Hematopoietic multipotent progenitor cell treated with erythropoietin and hydrocortisone succinate and interleukin-3 and kit ligand, for 4 days (in vitro differentiated cells): ENCODE measurements around the gene VAV3.

Source experiments
- DNase-seq: peaks from one replicate; pipeline ENCODE4 v3.0.0-alpha.2; 2015

The VAV3 gene

DNA sequence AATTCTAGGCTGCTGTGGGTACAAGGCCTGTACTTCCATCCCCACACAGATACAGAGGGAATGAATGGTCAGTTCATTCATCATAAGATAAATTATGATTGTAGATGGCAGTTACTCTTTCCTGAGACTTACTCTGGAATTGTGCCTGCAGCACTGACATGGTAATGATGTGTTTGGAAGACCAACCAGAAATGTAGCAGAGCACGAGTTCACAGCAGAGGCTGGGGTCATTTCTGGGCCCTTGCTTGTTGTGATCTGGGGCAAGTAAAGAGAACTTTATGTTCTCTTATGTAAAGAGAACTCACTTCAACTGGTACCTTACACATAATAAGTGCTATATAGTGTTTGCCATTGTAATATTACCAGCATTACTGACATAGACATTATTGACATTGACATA lies 412.2 kb downstream of the VAV3 start:
- no peak for DNase-seq

DNA sequence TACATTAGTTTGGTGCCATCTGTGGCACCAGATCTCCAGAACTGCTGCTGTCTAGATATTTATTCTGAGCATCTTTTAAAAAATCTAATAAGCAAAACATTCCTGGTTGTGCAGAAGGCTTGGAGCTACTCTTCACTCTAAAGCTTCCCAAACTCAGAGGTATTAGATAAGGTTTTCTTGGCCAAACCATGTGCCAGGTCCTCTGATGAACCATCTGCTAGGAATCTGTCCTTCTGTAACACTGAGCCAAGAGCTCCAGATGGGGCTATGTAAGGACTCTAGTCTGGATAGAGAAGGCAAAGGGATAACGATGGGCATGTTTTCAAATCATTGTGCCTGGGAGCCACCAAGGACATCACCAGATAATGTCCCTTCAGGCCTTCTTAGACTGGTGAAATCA lies 413.5 kb downstream of the VAV3 start:
- DNase-seq: no peak

DNA sequence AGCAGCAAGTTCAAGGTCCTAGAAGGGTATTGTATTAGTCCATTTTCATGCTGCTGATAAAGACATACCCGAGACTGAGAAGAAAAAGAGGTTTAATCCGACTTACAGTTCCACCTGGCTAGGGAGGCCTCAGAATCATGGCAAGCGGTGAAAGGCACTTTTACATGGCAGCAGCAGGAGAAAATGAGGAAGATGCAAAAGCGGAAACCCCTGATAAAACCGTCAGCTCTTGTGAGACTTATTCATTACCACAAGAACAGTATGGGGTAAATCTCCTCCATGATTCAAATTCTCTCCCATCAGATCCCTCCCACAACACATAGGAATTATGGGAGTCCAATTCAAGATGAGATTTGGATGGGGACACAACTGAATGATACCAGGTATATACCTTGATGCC lies 414.6 kb downstream of the VAV3 start:
- DNase-seq: no peak

DNA sequence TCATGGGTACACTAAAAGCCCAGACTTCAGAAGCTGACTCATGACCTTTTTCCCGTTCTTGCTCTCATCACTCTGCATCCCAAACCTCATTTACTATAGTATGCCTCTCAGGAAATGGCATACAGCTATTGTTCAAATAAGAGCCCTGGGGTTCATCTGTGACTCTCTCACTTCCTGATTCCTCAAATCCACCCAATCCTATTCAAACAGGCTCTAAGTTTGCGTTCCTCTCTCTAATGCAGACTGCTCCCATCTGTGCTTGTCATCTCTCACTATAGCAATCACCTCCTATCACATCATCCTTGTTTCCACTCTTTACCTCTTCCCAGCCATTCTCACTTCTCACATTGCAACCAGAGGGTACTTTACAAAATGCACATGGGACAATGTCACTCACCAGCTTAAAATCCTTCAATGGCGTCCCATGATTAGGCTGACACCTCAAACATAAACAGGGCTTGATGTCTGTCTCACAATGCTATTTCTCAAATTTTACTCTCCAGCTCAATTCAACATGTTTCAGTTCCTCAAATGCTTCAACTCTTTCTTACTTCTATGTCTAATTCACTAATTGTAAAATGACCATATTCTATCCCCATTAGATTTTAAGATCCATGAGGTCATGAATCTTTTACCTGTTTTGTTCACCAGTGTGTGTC lies 415.7 kb downstream of the VAV3 start:
- DNase-seq: no peak

DNA sequence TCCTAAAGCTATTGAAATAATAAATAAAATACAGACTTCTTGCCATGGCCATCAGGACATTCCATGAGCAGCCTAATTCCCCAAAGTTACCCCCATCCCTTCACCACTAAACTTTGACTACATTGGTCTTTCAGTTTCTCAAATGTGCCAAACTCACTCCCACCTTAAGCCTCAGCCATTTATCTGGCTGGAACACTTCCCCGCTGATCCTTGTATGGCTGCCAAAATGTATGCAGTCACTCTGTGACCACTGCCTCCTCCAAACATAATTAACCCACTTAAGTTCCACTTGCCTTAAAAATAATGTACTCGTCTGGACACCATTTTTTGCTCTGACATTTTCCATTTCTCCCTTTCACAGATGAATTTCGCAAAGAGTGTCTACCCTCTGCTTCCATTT lies 416.7 kb downstream of the VAV3 start:
- DNase-seq: no peak

DNA sequence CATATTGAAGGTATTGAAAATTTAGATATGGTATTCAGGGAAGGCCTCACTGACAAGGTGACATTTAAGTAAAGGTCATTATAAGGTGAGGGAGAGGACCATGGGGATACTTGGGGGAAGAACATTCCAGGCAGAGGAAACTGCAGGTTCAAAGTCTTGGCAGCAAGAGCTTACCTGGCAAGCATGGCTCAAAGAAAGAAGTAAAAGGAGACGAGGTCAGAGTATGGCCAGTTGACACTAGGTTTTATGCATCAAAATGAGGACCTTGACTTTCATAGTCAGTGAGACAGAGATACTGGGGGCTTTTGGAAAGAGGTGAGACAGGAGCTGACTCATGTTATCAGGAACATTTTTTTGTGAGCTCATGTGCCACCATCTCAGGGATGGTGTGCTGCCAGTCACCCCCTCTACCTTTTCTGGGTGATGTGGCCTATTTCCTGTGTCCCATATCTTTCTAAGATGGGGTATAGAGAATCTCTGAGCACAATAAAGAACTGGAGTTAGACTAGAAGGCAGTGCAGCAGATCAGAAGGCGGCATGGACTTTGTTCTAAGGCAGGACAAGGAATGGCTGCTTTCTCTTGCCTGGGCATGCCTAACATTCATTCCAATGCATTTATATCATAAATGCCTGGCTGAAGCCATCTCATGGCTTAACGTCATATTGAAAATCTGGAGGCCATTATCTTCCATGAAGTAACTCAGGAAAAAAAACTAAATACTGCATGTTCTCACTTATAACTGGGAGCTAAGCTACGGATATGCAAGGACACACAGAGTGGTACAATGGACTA lies 417.4 kb downstream of the VAV3 start:
- DNase-seq: no peak

DNA sequence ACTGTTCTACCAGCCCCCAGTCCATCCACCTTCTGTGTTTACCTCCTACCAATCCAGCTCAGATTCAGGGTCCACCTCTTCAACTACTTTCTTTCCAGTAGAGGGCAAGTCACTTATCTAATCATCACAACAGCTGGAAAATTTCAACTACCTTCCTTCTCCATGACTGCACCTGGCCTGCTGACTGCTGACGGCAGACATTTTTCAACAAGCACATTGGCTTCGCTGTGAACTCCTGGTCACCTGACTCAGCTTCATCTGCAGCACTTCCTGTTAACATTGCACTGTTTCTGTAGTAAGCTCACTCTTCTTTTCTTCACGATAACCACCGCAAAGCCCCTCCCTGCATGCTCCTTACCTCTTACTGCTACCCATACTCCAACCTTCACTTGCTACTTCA lies 418.4 kb downstream of the VAV3 start:
- no peak for DNase-seq

DNA sequence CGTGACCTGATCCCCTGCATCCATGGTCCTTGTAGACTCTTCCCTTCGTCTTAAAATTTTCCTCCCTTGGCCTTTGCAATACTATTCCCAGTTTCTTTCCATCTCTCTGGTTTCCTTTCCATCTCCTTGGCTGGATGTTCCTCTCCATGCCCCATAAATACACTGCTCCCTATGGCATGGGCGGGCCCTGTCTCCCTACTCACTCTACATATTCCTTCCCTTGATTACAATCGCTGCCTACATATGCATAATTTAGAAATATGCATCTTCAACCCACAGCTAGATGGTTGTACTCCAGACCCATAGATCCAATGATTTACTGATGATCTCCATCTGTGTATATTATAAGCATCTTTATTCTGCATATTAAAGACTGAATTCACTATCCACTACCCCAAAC lies 419.1 kb downstream of the VAV3 start:
- no peak for DNase-seq

DNA sequence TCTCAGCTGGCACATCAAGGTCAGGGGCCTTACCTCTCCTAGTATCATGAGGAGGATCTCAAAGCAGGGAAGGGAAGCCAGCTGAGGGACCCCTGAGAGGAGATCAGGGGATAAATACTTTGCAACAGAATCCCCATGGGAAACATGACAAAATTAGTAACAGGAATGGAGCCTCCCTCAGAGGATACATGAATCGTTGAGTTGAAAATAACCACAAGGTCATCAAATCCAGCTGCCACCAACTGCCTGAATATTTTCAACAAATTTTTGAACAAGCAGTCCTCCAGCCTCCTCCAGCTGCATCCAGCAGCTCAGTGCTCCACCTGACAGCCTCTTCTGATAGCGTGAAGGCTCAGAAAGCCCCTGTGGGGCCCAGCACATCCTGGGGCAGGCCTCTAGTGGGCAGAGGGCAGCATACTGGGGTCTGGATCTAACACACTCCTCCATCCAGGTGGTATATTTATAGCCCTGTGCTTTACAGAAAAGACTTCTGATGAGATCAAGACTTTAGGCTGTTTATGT lies 419.9 kb downstream of the VAV3 start:
- DNase-seq: no peak

DNA sequence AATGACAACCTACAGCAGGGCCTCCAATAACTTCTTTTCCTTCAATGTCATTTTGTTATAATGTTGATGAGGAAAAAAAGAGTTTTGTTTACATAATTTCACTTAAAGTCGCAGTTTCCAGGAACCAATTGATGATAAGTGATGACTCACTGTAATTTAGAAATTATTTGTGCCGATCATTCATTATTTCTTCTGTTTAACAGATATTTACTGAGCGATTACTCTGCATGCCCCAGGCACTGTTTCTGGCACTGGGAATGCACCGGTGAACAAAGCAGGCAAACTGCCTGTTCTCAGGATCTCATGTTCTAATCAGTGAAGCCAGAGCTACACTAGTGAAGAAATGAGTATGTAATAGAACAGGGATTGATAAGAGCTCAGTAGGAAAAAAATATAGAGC lies 420.7 kb downstream of the VAV3 start:
- DNase-seq: no peak

DNA sequence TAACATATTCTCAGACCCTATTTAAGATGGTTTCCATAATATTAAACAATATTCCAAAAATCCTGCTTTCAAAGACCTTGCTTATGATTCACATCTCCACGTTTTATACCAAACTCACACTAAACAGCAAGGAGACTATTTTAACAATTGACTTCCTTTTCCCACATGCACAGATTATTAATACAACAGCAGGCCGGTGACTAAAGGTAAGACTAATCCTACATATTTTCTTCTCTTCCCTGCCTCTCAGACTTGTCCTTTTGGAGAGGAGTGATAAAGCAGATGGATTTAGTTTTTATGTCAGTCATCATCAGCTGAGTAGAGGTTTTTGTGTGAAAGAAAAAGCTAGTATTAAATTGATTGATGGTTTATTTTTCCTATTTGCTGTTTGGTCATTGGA lies 423.6 kb downstream of the VAV3 start:
- DNase-seq: no peak

DNA sequence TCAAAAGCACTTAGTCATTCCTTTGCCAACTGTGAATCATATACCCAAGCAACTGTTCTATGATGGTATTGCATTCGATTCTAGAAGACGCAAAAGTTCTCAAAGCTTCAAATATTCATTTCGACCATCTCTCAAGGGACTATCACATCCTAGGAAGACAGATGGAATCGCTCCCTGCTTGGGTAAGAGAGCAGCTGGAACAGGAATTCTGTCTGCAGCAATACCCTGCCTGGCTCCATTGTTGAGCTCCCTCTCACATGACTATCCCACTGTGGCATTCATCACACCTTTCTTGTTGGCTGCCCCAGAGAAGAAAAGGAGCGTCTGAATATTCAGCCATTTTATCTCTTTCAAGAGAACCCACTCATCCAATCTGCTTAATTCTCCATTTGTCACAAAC lies 426.5 kb downstream of the VAV3 start:
- no peak for DNase-seq

DNA sequence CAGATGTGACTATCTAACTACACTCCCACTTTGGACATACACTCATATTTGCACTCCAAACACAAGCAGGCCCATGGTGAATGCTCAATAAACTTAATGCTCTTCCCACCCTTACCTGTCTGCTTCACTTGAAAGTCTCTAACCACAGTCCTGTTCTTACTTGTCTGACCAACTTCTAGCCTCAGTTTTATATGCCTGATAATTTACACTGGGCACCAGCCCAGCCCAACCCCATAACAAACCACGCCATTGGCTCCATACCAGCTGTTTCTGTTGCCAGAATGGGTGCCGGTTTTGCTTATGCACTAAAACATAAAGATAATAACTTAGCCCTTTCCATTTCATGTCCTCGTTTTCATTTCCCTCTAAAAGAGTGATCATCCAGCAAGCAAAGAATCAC lies 428.7 kb downstream of the VAV3 start:
- DNase-seq: peak; percentile 40

DNA sequence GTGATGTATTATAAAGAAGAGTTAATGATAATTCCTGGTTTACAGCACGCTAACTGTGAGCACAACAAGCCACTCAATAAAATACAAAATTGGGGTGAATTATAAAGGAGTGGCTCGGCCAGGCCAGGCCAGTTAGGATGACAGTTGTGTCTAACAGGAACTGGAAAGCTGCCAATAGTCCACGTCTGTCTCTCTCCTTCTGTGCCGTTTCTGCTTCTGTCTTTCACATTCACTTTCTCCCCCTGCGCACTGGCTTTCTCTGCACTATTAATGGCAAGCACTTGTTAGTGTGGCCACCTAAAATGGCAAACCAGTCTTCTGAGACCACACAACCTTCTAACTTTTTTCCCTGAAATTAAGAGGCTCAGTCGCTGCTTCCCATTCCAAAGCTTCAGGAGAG lies 429.9 kb downstream of the VAV3 start:
- DNase-seq: peak; percentile 10

DNA sequence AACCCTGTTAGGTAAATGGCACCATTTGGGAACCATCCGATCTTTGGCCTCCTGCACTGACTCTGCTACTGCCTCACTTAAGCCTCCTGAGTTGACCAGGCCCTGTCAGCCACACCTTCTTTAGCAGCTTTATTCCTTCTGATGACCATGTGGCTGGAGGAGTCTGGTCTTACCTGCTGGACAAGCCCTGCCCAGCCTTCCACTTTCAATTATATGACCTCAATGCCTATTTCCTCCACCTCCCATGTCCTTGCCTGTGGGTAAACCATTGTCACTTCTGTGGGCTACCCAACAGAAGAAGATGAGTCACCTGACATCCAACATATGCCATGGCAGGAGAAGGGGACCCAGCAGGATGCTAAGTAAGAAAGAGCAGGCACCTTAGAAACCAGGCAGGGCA lies 430.3 kb downstream of the VAV3 start:
- DNase-seq: no peak

DNA sequence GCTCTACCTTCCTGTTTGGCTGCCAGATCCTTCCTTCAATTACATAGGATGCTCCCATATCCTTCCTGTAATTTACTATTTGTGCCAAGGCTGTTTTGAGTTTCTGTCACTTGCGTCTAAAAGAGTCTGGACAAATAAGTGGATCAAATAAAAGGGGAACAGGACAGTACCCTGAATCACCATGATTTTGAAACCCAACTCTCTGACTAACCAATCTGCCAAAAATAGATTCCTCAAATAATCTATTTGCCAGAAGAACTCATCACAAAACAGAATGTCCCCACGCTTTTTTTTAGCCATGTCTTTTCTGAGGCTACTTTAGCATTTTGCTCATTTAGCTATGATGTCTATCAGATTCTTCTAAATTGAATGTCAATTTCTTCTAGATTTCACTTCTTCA lies 431.5 kb downstream of the VAV3 start:
- DNase-seq: no peak

DNA sequence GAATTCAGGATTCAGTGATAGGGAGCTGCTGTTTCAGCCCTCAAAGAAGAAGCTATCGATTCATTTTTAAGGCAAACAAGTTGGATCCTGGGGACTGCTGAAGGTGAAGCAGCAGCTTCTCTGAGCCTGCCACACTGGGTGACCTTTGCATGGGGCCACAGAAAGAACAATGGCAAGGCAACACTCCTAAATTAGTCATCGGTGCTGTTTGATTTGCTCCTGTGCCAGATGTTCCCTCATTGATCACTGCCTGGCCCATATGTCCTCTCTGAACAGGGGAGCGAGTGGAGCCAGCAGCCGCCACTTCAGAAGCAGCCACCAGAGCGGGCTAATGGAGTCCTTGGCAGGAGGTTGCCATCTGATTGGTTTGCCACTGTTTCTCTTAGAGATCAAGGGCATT lies 432.7 kb downstream of the VAV3 start:
- DNase-seq: no peak

DNA sequence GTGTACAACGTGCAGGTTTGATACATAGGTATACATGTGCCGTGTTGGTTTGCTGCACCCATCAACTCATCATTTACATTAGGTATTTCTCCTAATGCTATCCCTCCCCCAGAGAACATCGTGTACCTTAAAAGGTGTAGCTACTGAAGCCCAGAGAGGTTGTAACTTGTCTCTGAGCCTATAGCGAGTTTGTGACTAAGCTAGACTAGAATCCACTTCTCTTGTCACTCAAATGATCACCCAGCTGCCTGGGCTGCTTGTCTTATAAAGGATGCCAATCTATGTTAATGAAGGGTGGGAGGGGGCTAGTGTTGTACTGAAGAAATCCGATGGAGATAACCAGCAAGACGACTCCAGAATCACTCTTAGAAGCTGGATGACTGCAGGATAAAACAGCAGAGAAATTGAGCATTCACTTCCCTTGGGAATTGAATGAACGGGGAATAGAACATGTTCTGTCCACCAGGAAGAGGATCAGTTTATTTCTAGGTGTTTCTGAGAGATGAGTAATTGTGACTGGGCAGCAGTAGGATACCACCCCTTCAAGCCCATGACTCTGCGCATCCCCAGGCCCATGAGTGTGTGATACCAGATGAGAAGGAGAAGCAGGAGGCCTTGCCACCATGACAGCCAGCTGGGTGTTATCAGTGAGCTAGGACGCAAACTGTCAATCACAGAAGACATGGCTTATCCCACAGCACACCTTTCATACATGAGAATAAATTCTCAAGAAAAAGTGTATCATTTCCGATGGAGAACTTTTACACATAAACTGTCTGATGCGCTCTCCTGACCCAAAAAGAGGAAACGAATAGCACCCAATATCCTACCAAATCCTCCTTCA lies 433.7 kb downstream of the VAV3 start:
- no peak for DNase-seq

DNA sequence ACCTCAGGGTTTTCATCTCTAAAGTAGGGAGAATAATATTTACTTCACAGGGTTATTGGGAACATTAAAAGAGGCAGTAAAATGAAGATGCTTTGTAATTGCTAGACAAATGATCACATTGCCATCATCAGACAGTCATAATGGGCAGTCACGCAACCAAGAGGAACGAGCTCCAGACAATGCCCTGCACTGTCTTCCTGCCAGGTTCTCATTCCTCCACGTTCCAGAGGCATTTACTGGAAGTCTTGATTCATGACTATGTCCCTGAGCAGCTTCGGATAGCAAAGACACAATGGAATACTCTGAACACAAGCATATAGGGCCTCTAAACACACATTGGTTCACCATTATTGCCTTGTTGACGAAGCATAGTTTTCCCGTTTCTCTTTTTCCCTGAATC lies 434.4 kb downstream of the VAV3 start:
- no peak for DNase-seq

DNA sequence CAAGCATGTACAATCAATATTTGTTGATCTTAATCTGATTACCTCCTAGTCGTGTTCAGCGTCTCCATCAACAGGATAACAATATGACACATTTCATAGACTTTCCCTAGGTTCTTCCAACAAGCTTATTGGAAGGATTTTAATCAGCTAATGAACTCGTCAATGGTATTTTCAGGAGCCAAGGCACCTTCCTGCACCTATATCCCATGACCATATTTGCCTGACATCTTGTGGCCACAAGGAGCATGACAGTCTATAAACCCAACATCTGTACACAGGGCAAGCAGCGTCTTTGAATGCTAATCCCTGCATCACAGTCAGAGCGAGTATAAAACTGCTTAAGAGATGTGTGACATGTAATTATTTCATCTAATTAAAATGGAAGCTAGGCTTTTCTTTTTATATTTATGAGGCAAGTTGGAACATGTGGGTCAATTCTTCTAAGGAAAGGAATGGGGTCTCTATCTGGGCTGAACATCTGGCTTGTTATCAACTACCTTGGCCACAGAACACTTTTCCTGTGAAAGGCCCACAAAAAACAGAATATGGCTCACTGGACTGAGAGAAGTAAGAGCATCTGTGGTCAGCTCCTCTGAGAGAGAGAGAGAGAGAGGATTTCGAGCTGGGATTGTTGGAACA lies 435.4 kb downstream of the VAV3 start:
- peak; percentile 76 for DNase-seq

DNA sequence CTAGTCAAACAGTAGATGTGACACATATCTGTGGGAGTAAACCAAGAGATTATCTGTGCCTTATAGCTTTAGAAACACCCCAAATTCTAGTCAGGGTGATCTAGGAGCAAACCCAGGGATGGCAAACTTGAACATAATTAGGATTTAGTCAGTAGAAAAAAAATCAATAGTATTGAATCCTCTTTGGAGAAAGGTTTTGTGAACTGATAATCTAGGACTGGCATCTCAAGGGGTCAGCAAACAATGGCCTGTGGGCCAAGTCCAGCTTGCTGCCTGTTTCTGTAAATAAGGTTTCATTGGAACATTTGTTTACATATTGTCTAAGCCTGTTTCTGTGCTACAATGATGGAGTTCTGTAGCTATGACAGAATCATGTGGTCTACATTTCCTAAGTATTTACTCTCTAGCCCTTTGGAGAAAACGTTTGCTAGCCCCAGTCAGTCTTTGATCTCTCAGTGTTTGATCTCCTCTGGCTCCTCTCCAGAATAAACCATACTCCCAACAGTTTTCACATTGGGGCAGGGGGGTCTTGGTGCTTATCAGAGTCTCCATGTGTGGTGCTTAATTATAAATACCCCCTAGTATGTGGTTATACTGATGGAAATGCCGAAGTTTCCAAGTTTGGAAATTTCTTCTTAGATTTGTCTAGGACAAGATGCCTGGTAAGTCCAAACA lies 438.3 kb downstream of the VAV3 start:
- DNase-seq: no peak

DNA sequence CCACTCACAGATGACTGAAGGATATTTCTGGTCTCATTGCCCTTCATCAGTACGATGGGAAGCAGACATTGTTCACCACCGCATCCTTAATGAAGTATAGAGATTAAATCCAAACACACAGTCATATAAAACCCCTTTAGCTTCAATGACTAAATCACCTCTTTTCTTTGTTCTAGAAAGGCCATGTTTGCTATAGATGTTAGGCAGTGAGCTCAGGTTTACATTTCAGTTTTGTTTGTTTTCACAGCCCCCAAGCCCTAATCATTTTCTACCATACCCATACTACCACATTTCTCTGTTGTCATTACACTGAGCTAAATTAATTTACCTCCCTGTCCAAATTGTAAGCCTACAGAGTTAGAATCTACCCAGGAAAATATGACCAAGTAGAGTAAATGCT lies 439.0 kb downstream of the VAV3 start:
- DNase-seq: no peak

DNA sequence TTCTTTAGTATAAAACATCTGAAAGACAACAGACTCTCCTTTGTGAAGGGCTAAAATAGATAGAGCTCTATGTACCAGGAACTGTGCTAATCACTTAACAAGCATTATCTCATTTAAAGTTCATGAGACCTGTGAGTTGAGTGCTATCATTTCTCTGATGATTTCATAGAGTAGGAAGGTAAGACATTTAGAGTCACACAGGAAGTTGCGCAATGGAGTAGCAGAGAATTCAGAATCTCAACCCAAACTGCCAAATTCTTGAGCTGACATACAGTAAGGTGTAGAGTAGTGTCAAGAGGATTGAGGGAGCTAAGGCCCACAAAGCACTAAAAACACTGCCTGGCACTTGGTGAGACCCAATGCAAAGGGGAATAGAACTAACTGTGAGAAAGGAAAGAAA lies 439.8 kb downstream of the VAV3 start:
- no peak for DNase-seq
